Measurements from ENCODE around the gene AIF1L. TPM values are rescaled to one million over a fixed set of nuclear protein-coding genes. Genes with fewer than 3 reads are reported as not detected.

AIF1L gene
- total and polyA plus RNA-seq, 2 of the 13 experiments (the other 11 are each of a cell fraction or from before 2014, with no cell fraction given), result 12.4 to 36.5 TPM

DNA sequence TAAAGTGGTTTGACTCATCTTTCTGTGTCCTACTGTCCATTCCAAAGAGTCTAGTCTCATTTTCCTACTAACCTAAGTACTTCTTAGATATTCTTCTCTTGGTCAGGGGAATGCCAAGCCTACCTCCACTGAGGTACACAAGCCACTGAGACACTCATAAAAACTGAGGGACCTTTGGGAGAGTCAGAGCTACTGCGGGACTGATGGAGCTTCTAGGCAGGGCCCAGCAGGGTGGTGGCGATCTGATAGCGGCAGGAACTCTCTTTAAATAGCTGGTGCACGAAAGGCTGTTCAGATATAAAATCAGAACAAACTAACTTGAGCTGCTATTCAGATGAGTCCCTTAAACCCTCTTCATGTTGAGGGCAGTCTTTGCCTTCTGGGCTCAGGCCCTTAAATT is 43.8 kb downstream of the AIF1L start:
- Histone ChIP-seq H3K27ac (ENCODE audit: extremely low read length, insufficient read depth, low read length) (no peak overlapping the region), H3K9me3 (ENCODE audit: low read length) (no peaks in the 10 kb centered on the region), H3K4me2 (ENCODE audit: low read depth, low read length) (no peak overlapping the region), H2AFZ (ENCODE audit: low read length) (no peak overlapping the region), H3K4me3 (replicated peaks in 1 of 3; ENCODE audit: insufficient read depth in 1 of 3, low read depth in 2 of 3, low read length in 3 of 3) (no peak overlapping the region), H3K79me2 (ENCODE audit: insufficient read depth, low read length) (no peaks in the 10 kb centered on the region), H3K9ac (ENCODE audit: insufficient read depth, low read depth, low read length) (no peak overlapping the region), H3K27me3 (ENCODE audit: control insufficient read depth in 1 of 2, insufficient read depth in 2 of 2, low read length in 2 of 2) (no peaks in the 10 kb centered on the region), H4K20me1 (ENCODE audit: insufficient read depth, low read length) (no peaks in the 10 kb centered on the region), H3K4me1 (ENCODE audit: insufficient read depth, low read length) (no peaks in the 10 kb centered on the region), H3K36me3 (replicated peaks in 1 of 2; ENCODE audit: control insufficient read depth in 1 of 2, insufficient read depth in 2 of 2, low read length in 2 of 2) (peaks cover 24 to 96% of the 10 kb centered on the region in 2 experiments)
- POLR2A ChIA-PET, result no interaction called here
- DNase-seq (ENCODE audit: low spot score), result no peak
- intact Hi-C loops (cut with micrococcal nuclease; ENCODE audit: unreplicated experiment) (no loop called here), in situ Hi-C loops (cut with HindIII; ENCODE audit: extremely low pct_ligation_motif_present, low pct_unique_long_range_greater_than_20kb) (no loop called here)
- no peak for FAIRE-seq
- no peak for ATAC-seq
- 98% methylated on average over 4 of the region's 4 CpGs for WGBS (ENCODE audit: low lambda C conversion rate)
- TF ChIP-seq FOXA1 (IDR thresholded peaks at IDR 0.05), result no peak
- TF ChIP-seq FOXA1 (CRISPR knock-in tag; IDR thresholded peaks at IDR 0.05), result no peak
- TF ChIP-seq CENPX (CRISPR knock-in tag; IDR thresholded peaks at IDR 0.05), result no peak
- BruUV-seq (replicated peaks), result no TSS peak
- CTCF ChIA-PET (ENCODE audit: low intra/inter-chr PET ratio, low total read pairs), result no interaction called here

DNA sequence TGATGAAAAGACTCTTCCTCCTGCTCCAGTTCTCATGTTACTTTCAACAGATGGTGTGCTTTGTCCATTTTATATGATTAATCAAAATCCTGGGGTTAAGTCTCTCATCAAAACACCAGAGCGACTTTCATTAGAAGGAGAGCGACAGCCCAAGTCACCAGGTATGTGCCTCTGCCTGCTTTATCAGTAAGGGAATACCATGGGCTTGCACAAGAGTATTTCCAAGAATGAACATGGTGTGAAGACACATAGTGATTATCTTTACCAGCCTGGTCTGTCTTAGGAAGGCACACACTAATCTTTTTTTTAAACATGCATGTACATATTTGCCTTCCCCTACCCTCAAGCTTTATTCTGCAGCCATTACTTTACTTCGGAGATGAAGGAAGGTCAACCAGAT is 44.2 kb downstream of the AIF1L start:
- Histone ChIP-seq H3K36me3 (replicated peaks in 1 of 2; ENCODE audit: control insufficient read depth in 1 of 2, insufficient read depth in 2 of 2, low read length in 2 of 2) (peaks cover 27 to 96% of the 10 kb centered on the region in 2 experiments), H3K27ac (ENCODE audit: extremely low read length, insufficient read depth, low read length) (no peak overlapping the region), H3K27me3 (ENCODE audit: control insufficient read depth in 1 of 2, insufficient read depth in 2 of 2, low read length in 2 of 2) (no peaks in the 10 kb centered on the region), H3K9me3 (ENCODE audit: low read length) (no peaks in the 10 kb centered on the region), H3K79me2 (ENCODE audit: insufficient read depth, low read length) (no peaks in the 10 kb centered on the region), H2AFZ (ENCODE audit: low read length) (no peak overlapping the region), H4K20me1 (ENCODE audit: insufficient read depth, low read length) (no peaks in the 10 kb centered on the region), H3K9ac (ENCODE audit: insufficient read depth, low read depth, low read length) (no peak overlapping the region), H3K4me3 (replicated peaks in 1 of 3; ENCODE audit: insufficient read depth in 1 of 3, low read depth in 2 of 3, low read length in 3 of 3) (no peak overlapping the region), H3K4me1 (ENCODE audit: insufficient read depth, low read length) (no peaks in the 10 kb centered on the region), H3K4me2 (ENCODE audit: low read depth, low read length) (no peak overlapping the region)
- CTCF ChIA-PET (ENCODE audit: low intra/inter-chr PET ratio, low total read pairs), result no interaction called here
- FAIRE-seq, result no peak
- POLR2A ChIA-PET, result no interaction called here
- WGBS (ENCODE audit: low lambda C conversion rate), result 99% methylated on average over 3 of the region's 3 CpGs
- intact Hi-C loops (cut with micrococcal nuclease; ENCODE audit: unreplicated experiment) (no loop called here), in situ Hi-C loops (cut with HindIII; ENCODE audit: extremely low pct_ligation_motif_present, low pct_unique_long_range_greater_than_20kb) (no loop called here)
- TF ChIP-seq PPARG (CRISPR knock-in tag; conservative IDR thresholded peaks at IDR 0.05), result no peak
- TF ChIP-seq ZSCAN20 (CRISPR knock-in tag; IDR thresholded peaks at IDR 0.05; ENCODE audit: borderline replicate concordance), result no peak
- no peak for TF ChIP-seq RFX1 (IDR thresholded peaks at IDR 0.05)
- no peak for TF ChIP-seq FIP1L1 (IDR thresholded peaks at IDR 0.05; ENCODE audit: borderline replicate concordance, insufficient read depth, low read depth, low read length)
- no peak for TF ChIP-seq CBX2 (IDR thresholded peaks at IDR 0.05; ENCODE audit: low read depth, low read length)
- no peak for TF ChIP-seq CBX2 (CRISPR knock-in tag; IDR thresholded peaks at IDR 0.05; ENCODE audit: low read depth)
- no peak for TF ChIP-seq ZBTB7A (CRISPR knock-in tag; IDR thresholded peaks at IDR 0.05)
- TF ChIP-seq ZSCAN31 (CRISPR knock-in tag; IDR thresholded peaks at IDR 0.05; ENCODE audit: low read depth), result no peak
- TF ChIP-seq ZNF782 (CRISPR knock-in tag; IDR thresholded peaks at IDR 0.05; ENCODE audit: borderline replicate concordance), result no peak
- no peak for TF ChIP-seq ARNT2 (CRISPR knock-in tag; IDR thresholded peaks at IDR 0.05; ENCODE audit: low read depth)
- no peak for TF ChIP-seq HMG20A (CRISPR knock-in tag; IDR thresholded peaks at IDR 0.05; ENCODE audit: borderline replicate concordance)
- TF ChIP-seq KLF16 (CRISPR knock-in tag; IDR thresholded peaks at IDR 0.05), result no peak
- TF ChIP-seq, protein P1, sequence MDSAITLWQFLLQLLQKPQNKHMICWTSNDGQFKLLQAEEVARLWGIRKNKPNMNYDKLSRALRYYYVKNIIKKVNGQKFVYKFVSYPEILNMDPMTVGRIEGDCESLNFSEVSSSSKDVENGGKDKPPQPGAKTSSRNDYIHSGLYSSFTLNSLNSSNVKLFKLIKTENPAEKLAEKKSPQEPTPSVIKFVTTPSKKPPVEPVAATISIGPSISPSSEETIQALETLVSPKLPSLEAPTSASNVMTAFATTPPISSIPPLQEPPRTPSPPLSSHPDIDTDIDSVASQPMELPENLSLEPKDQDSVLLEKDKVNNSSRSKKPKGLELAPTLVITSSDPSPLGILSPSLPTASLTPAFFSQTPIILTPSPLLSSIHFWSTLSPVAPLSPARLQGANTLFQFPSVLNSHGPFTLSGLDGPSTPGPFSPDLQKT (CRISPR knock-in tag; IDR thresholded peaks at IDR 0.05; ENCODE audit: borderline replicate concordance), result no peak
- TF ChIP-seq ZNF256 (CRISPR knock-in tag; conservative IDR thresholded peaks at IDR 0.05), result no peak
- TF ChIP-seq EEA1 (CRISPR knock-in tag; IDR thresholded peaks at IDR 0.05; ENCODE audit: borderline replicate concordance), result no peak
- no peak for ATAC-seq
- DNase-seq (ENCODE audit: low spot score), result no peak
- BruUV-seq (replicated peaks), result no TSS peak
